NCI-H2196 (cell line): Measurements from ENCODE around the gene SSNA1.
A peak's percentile ranks its signal among the peaks of the same experiment; 100 is the strongest.

ENCODE experiments used
- DNase-seq: peaks from one replicate; lab custom pipeline; 2025; ENCODE audit not compliant: unreplicated experiment; lab: John Stamatoyannopoulos, UW

The SSNA1 gene

GRCh38 chr9:137152844-137153405 is 35.6 kb upstream of the SSNA1 start:
- no peak for DNase-seq

DNA sequence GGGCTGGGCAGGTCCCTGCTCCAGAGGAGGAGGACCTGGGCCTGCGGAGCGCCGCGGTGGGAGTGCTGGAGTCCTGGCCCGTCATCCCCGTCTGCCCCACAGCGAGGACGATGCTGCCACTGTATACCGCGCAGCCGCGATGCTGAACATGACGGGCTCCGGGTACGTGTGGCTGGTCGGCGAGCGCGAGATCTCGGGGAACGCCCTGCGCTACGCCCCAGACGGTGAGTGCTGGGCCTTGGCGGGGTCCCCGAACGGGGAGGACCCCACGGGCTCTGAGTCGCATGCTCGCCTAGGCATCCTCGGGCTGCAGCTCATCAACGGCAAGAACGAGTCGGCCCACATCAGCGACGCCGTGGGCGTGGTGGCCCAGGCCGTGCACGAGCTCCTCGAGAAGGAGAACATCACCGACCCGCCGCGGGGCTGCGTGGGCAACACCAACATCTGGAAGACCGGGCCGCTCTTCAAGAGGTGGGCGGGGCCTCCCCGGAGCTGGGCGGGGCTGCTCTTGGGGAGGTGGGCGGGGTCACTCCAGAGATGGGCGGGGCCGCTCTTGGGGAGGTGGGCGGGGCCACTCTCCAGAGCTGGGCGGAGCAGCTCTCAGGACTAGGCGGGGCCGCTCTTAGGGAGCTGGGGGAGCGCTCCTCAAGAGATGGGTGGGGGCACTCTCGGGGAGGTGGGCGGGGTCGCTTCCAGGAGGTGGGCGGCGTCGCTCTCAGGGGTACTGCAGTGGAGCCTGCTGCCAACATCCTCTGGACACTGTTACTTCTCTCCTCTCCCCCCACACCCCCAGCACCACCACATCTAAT is 31.7 kb upstream of the SSNA1 start:
- no peak for DNase-seq

- no peak for DNase-seq
Observed at GRCh38 chr9:137157618-137158415, 30.7 kb upstream of the SSNA1 start.

DNA sequence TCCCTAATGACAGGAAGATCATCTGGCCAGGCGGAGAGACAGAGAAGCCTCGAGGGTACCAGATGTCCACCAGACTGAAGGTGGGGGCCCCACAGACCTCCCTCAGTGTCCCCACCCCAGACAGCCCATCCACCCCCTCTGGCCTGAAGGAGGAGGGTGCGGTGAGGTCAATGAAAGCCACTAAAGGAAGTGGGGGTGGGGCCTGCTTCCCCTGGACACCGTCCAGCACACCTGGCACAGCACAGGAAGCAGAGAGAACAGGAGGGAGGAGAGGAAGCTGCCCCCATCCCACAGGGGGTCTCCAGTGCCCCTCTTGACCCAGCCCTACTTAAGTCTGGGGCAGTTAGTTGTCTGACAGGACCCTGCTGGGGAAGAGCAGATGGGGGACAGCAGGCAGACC is 29.9 kb upstream of the SSNA1 start:
- peak; percentile 29 for DNase-seq

DNA sequence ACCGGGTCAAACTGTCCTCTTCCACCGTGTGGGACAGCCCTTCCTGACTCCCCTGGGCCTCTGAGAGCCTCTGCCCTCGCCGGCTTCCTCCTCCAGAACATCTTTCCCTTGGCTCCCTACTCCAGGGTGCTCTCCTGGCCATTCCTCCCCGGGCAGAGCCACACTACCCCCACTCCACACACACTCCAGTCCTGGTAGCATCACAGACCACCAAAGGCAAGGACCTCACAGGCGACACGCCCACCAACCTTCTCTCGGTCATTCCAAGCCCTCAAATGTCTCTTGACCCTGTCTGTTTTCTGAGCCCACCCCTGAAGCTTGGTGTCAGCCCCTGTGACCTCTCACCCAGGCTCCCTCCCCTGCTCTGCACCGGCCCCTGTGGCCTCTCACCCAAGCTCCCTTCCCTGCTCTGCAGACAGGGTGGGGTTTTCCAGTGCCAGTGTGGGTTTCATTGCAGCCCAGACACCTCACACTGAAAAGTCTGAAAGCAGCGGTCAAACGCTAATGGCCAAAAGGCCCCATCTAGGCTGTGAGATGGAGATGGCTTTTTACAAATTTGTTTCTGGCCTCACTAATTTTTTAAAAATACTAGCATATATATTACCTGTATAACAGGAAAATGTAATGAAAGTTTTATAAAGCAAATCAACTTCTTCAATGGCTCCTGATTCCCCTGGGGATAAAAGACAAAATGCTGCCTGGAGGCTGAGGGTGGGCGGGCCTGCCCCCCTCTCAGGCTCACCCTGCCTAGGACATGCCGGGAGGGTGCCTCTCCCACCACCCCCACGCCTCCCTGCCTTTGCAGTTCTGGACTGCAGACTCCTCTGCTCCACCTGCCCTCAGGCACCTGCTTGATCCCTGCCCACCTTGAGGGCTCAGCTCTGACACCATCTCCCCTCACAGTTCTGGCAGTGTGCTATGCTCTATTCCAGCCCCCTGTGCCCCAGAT is 29.1 kb upstream of the SSNA1 start:
- no peak for DNase-seq

DNA sequence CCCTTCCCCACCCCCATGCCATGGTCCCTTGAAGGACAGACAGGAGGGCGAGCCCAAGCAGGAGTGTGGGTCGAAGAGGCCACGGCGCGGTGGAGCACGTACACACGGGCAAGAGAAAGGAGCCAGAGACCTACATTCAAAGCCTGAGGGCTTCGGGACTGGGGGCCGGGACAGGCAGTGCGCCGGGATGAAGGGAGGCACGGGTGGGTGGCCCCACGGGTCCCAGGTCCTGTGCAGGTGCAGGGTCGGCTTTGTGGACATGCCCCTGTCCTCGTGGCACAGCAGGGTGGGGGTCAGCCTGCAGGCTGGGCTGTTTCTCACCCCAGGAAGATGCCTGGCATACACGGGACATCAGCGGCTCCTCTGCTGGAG is 28.4 kb upstream of the SSNA1 start:
- DNase-seq, result no peak

GRCh38 chr9:137160716-137161557 is 27.5 kb upstream of the SSNA1 start:
- no peak for DNase-seq

GRCh38 chr9:137161558-137162486 is 26.7 kb upstream of the SSNA1 start:
- no peak for DNase-seq

- DNase-seq, result no peak
Observed at GRCh38 chr9:137162505-137163364, 25.7 kb upstream of the SSNA1 start.

GRCh38 chr9:137163365-137163715 is 25.1 kb upstream of the SSNA1 start:
- no peak for DNase-seq

DNA sequence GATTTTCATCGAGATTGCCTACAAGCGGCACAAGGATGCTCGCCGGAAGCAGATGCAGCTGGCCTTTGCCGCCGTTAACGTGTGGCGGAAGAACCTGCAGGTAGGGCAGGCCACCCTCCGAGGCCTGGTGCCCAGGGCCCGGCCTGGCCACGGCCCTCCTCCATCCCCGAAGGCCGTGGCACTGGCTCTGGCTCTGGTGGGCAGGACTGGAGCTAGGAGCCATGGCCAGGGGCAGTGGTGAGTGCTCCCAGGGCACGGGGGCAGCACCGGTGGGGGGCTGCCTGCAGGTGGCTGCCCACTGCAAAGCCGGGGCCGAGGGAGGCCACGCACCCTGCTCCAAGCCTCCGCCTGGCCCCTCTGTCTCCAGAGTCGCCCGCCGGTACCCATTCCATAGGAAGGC is 24.7 kb upstream of the SSNA1 start:
- DNase-seq, result no peak

- DNase-seq, result no peak
Observed at GRCh38 chr9:137164370-137165249, 23.9 kb upstream of the SSNA1 start.

DNA sequence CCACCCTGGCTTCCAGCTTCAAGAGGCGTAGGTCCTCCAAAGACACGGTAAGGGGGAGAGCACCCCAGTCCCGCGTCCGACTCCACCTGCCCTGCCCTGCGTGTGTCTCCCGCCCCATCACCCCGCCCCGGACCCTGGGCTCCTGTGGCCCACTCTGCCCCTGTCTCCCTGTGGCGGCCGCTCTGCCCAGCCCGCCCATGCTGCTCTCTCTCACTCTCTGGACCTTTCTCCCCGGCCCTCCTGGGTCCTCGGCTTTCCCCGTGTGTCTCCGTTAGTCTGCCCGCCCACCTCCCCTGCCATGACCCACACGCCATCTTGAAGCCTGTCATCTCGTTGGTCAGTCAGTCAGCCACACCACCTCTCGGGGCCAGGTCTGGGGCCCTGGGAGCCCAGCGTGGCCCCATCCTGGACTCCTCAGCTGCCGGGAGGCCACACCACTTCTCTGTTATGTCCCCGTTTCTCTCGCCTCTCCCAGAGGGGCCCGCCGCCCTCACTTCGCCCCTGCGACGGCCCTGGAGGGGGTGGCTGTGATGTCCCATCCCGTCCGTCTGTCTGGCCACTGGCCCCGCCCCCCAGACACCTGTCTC is 23.1 kb upstream of the SSNA1 start:
- DNase-seq, result no peak

- no peak for DNase-seq
Observed at GRCh38 chr9:137166380-137167229, 21.9 kb upstream of the SSNA1 start.

DNA sequence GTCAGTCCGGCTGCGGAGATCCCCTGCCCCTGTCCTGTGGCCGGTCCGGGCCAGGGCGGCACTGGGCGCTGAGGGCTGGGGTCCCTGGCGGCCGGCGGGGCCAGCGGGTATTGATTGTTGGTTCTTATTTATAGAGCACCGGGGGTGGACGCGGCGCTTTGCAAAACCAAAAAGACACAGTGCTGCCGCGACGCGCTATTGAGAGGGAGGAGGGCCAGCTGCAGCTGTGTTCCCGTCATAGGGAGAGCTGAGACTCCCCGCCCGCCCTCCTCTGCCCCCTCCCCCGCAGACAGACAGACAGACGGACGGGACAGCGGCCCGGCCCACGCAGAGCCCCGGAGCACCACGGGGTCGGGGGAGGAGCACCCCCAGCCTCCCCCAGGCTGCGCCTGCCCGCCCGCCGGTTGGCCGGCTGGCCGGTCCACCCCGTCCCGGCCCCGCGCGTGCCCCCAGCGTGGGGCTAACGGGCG is 21.2 kb upstream of the SSNA1 start:
- no peak for DNase-seq
